GM18507 (cell line): ENCODE data around the gene ADCY1.

Source experiments
- DNase-seq: peaks from one replicate; pipeline ENCODE4 v3.0.0; 2011; ENCODE audit warnings: low read depth; ENCODE audit not compliant: insufficient read length; ENCODE audit errors: extremely low spot score
- FAIRE-seq: peaks from 2 replicates; lab custom pipeline; 2011; peaks lifted over from hg19 to GRCh38; lab: Jason Lieb, UNC

ADCY1 gene

GRCh38 chr7:45575501-45576248 lies 1.5 kb downstream of the ADCY1 start:
- FAIRE-seq (no peak), DNase-seq (no peak)

- FAIRE-seq (no peak), DNase-seq (no peak)
These were observed 2.2 kb downstream of the ADCY1 start for GRCh38 chr7:45576249-45576929.

GRCh38 chr7:45578022-45578421 lies 3.9 kb downstream of the ADCY1 start:
- DNase-seq (no peak), FAIRE-seq (no peak)

- DNase-seq (no peak), FAIRE-seq (no peak)
These were observed 4.3 kb downstream of the ADCY1 start for GRCh38 chr7:45578467-45578866.

- DNase-seq (no peak), FAIRE-seq (no peak)
These were observed 5.2 kb downstream of the ADCY1 start for GRCh38 chr7:45579391-45579801.

- FAIRE-seq, result no peak
- no peak for DNase-seq
These were observed 6.1 kb downstream of the ADCY1 start for GRCh38 chr7:45580053-45580872.

- DNase-seq, result no peak
- FAIRE-seq, result no peak
These were observed 7.2 kb downstream of the ADCY1 start for GRCh38 chr7:45581271-45581780.

GRCh38 chr7:45582136-45582749 lies 8.1 kb downstream of the ADCY1 start:
- DNase-seq, result no peak
- no peak for FAIRE-seq

- FAIRE-seq (no peak), DNase-seq (no peak)
These were observed 8.7 kb downstream of the ADCY1 start for GRCh38 chr7:45582868-45583277.

- FAIRE-seq (no peak), DNase-seq (no peak)
These were observed 9.1 kb downstream of the ADCY1 start for GRCh38 chr7:45583296-45583695.

GRCh38 chr7:45584261-45585210 lies 10.4 kb downstream of the ADCY1 start:
- FAIRE-seq, result no peak
- DNase-seq, result no peak

GRCh38 chr7:45585628-45586027 lies 11.5 kb downstream of the ADCY1 start:
- DNase-seq, result no peak
- FAIRE-seq, result no peak

GRCh38 chr7:45586542-45587520 lies 12.7 kb downstream of the ADCY1 start:
- no peak for FAIRE-seq
- no peak for DNase-seq

GRCh38 chr7:45588466-45588865 lies 14.3 kb downstream of the ADCY1 start:
- FAIRE-seq (no peak), DNase-seq (no peak)

GRCh38 chr7:45589061-45589460 lies 14.9 kb downstream of the ADCY1 start:
- DNase-seq, result no peak
- no peak for FAIRE-seq

- DNase-seq (no peak), FAIRE-seq (no peak)
These were observed 15.9 kb downstream of the ADCY1 start for GRCh38 chr7:45589915-45590678.

- no peak for FAIRE-seq
These were observed 16.5 kb downstream of the ADCY1 start for GRCh38 chr7:45590679-45591057.

More at GRCh38 chr7:45590679-45591057, 16.5 kb downstream of the ADCY1 start:
- DNase-seq, result no peak
